Measurements from ENCODE around the gene ATG9A.
A peak's percentile ranks its signal among the peaks of the same experiment; 100 is the strongest.

Gene ATG9A

DNA sequence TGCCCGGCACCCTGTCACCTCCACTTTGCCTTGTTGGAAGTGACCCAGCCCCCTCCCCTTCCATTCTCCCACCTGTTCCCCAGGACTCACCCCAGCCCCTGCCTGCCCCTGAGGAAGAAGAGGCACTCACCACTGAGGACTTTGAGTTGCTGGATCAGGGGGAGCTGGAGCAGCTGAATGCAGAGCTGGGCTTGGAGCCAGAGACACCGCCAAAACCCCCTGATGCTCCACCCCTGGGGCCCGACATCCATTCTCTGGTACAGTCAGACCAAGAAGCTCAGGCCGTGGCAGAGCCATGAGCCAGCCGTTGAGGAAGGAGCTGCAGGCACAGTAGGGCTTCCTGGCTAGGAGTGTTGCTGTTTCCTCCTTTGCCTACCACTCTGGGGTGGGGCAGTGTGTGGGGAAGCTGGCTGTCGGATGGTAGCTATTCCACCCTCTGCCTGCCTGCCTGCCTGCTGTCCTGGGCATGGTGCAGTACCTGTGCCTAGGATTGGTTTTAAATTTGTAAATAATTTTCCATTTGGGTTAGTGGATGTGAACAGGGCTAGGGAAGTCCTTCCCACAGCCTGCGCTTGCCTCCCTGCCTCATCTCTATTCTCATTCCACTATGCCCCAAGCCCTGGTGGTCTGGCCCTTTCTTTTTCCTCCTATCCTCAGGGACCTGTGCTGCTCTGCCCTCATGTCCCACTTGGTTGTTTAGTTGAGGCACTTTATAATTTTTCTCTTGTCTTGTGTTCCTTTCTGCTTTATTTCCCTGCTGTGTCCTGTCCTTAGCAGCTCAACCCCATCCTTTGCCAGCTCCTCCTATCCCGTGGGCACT lies 46.9 kb downstream of the ATG9A start:
- H3K9me3 ChIP-seq (ENCODE audit: low read depth, low read length): no peaks in the 10 kb centered on the region
- H3K9ac ChIP-seq (ENCODE audit: insufficient read length): no peak overlapping the region
- H3K27ac ChIP-seq: no peak overlapping the region
- no peak for DNase-seq (ENCODE audit: low read depth, low spot score)
- peaks cover 41% of the 10 kb centered on the region for H3K36me3 ChIP-seq (ENCODE audit: insufficient read depth, low read length)
- TF ChIP-seq POLR2AphosphoS5 (IDR thresholded peaks at IDR 0.05; ENCODE audit: borderline replicate concordance, low read depth, low read length) (no peak), FOXP2 (optimal IDR thresholded peaks at IDR 0.05; ENCODE audit: control extremely low read depth, extremely low read length, insufficient read depth) (no peak), EZH2 (IDR thresholded peaks at IDR 0.05) (no peak)
- H3K4me3 ChIP-seq: no peak overlapping the region

DNA sequence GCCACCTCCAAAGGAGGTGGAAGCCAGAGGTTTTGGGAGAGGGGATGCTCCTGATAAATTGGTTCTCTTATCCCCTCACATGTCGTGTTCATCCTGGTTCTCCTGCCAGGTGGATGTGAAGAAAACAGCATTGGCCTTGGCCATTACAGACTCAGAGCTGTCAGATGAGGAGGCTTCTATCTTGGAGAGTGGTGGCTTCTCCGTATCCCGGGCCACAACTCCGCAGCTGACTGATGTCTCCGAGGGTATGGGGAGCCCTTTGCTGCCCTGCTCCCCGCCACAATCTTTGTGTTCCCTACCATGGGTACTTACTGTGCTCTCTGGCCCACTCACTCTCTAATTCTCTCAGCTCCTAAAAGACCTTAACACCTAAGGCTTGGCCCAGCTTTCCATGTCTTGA lies 47.9 kb downstream of the ATG9A start:
- DNase-seq (ENCODE audit: low read depth, low spot score): no peak
- no peak for TF ChIP-seq POLR2AphosphoS5 (IDR thresholded peaks at IDR 0.05; ENCODE audit: borderline replicate concordance, low read depth, low read length)
- TF ChIP-seq EZH2 (IDR thresholded peaks at IDR 0.05): no peak
- TF ChIP-seq FOXP2 (optimal IDR thresholded peaks at IDR 0.05; ENCODE audit: control extremely low read depth, extremely low read length, insufficient read depth): no peak
- Histone ChIP-seq H3K27ac (no peak overlapping the region), H3K9me3 (ENCODE audit: low read depth, low read length) (no peaks in the 10 kb centered on the region), H3K36me3 (ENCODE audit: insufficient read depth, low read length) (peaks cover 41% of the 10 kb centered on the region), H3K9ac (ENCODE audit: insufficient read length) (no peak overlapping the region), H3K4me3 (no peak overlapping the region)

DNA sequence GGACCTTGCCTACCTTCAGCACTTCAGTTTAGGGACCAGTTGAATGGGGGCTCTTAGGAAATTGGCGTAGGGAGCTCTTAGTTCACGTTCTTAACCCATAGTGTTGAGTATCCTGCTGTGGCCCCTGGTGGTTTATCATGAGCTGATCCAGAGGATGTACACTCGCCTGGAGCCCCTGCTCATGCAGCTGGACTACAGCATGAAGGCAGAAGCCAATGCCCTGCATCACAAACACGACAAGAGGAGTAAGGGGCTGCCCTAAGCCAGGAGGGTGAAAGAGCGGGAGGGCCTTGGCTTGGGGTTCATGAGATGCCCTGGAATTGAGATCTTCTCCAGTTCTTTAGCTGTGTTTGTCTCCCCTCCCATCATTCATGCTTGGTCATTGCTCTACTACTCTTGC lies 48.5 kb downstream of the ATG9A start:
- TF ChIP-seq POLR2AphosphoS5 (IDR thresholded peaks at IDR 0.05; ENCODE audit: borderline replicate concordance, low read depth, low read length) (no peak), FOXP2 (optimal IDR thresholded peaks at IDR 0.05; ENCODE audit: control extremely low read depth, extremely low read length, insufficient read depth) (no peak), EZH2 (IDR thresholded peaks at IDR 0.05) (no peak)
- no peak overlapping the region for H3K27ac ChIP-seq
- H3K36me3 ChIP-seq (ENCODE audit: insufficient read depth, low read length): peaks cover 41% of the 10 kb centered on the region
- H3K4me3 ChIP-seq: no peak overlapping the region
- DNase-seq (ENCODE audit: low read depth, low spot score): no peak
- H3K9me3 ChIP-seq (ENCODE audit: low read depth, low read length): no peaks in the 10 kb centered on the region
- no peak overlapping the region for H3K9ac ChIP-seq (ENCODE audit: insufficient read length)

DNA sequence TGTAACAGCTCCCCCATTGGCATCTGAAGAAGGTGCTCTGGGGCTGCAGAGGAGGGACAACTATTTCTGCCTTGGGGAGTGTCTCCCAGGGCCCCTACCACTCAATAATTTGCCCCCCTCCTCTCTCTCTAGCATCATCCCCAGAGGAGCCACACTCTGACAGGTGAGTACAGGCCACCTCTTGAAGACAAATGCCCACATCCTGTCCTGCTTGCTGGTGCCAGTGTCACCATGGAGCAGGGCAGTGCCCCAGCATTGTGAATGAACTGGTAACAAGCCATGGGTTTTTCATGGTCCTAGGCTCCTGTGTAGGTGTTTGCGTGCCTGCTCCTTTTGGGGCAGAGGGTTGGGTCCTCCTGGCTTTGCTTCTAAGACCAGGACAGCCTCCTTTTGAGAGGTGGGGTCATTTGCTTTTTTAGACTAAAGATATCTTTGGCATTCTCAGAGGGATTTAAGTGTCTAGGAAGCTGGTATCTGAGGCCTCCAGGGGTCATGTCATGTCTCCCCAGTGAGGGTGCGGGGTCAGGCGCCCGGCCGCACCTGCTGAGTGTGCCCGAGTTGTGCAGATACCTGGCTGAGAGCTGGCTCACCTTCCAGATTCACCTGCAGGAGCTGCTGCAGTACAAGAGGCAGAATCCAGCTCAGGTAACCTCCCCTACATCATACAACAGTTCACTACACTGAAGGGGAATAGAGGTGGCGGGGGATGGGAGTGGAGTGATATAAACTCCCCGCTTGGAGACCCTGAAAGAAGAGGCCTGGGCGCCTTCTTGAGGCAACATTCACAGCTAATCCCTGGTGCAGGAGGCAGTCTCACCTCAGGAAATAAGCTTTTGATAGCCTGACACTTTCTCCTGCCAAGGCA lies 49.6 kb downstream of the ATG9A start:
- Histone ChIP-seq H3K4me3 (no peak overlapping the region), H3K27ac (no peak overlapping the region), H3K36me3 (ENCODE audit: insufficient read depth, low read length) (peaks cover 42% of the 10 kb centered on the region), H3K9me3 (ENCODE audit: low read depth, low read length) (no peaks in the 10 kb centered on the region), H3K9ac (ENCODE audit: insufficient read length) (no peak overlapping the region)
- DNase-seq (ENCODE audit: low read depth, low spot score): no peak
- no peak for TF ChIP-seq POLR2AphosphoS5 (IDR thresholded peaks at IDR 0.05; ENCODE audit: borderline replicate concordance, low read depth, low read length)
- TF ChIP-seq EZH2 (IDR thresholded peaks at IDR 0.05): no peak
- TF ChIP-seq FOXP2 (optimal IDR thresholded peaks at IDR 0.05; ENCODE audit: control extremely low read depth, extremely low read length, insufficient read depth): no peak

DNA sequence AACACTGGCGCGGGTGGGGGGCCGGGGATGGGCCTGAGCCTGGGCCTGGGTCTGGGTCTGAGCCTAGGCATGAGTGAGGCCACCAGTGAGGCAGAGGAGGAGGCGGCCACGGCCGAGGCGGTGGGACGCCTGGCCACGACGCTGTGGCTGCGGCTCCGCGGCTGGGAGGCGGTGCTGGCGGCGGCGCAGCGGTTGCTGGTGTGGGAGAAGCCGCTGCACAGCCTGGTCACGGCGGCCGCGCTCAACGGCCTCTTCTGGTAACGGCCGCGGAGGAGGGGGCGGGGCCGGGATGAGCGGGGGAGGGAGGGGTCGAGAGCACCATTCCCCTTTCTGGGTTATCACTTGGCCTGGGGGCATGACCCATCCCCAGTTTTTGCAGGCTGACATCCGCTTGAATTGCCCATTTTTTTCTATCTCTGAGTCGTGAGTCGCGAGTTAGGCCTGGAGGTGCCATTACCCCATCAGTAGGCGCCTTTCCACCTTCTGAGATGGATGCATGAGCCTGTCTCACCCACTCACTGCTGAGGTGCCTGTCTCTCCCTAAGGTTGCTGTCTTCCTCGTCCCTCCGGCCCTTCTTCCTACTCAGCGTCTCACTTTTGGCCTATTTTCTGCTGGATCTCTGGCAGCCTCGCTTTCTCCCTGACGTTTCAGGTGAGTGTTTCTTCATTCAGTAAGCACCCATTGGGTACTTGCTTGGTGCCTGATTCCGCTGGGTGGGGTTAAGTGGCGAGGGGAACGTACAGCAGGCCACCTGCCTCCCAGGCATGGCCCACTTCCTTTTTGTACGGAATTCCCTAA lies 50.9 kb downstream of the ATG9A start:
- no peaks in the 10 kb centered on the region for H3K9me3 ChIP-seq (ENCODE audit: low read depth, low read length)
- H3K9ac ChIP-seq (ENCODE audit: insufficient read length): peak overlapping the region; percentile 82
- DNase-seq (ENCODE audit: low read depth, low spot score): no peak
- H3K4me3 ChIP-seq: peak overlapping the region; percentile 90
- peaks cover 41% of the 10 kb centered on the region for H3K36me3 ChIP-seq (ENCODE audit: insufficient read depth, low read length)
- TF ChIP-seq EZH2 (IDR thresholded peaks at IDR 0.05) (no peak), FOXP2 (optimal IDR thresholded peaks at IDR 0.05; ENCODE audit: control extremely low read depth, extremely low read length, insufficient read depth) (no peak), POLR2AphosphoS5 (IDR thresholded peaks at IDR 0.05; ENCODE audit: borderline replicate concordance, low read depth, low read length) (no peak)
- 0 out of 2 replicates have a peak overlapping the region, but pooled peaks have one; percentile 31 for H3K27ac ChIP-seq

DNA sequence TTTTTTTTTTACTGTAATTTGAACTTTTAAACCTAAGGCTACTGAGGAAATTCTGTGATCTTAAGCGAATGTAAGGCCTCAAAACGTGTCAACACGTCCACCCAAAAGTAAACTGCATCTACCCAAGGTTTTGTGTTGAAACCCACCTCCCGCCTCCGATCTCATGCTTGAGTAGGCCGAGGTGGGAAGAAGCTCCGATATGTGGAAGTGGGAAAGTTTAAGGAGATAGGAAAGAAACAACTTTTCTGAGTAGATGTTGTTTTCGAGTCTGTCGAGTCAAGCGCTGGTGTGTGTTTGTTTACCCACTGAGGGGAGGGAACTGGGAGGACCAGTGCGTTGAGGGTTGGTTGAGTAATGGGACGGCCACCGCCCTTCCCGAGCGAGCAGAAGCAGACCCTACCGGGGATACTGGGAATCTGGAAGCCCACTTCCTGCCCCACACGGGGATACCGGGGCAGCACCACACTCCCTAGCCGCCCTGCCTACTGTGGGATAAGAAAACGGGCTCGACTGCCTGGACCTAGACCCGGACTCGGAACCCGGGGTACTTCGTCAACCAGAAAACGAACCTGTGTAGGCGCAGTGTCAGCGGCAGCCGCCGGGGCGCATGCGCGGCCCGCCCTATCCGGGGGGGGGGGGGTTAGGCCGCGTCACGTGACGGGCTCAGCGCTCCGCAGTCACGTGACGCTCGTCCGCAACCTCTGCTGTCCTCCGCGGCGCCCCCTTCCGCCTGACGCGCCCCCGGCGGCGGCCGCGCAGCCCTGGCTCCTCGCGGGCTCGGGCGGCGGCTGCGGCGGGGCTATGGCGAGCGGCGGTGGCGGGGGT lies 51.7 kb downstream of the ATG9A start, which contains the start of gene RETREG2:
TSS of gene RETREG2 (plus strand) at position 724 of the 825 bp plus-strand sequence. CDS start at position 802, 78 bp downstream.
- no peak for DNase-seq (ENCODE audit: low read depth, low spot score)
- Histone ChIP-seq H3K4me3 (peak within 1 kb of the TSS; percentile 90), H3K9ac (ENCODE audit: insufficient read length) (peak within 1 kb of the TSS; percentile 84), H3K36me3 (ENCODE audit: insufficient read depth, low read length) (peaks cover 34% of the 10 kb centered on the region), H3K27ac (peak within 1 kb of the TSS; percentile 88), H3K9me3 (ENCODE audit: low read depth, low read length) (no peaks in the 10 kb centered on the region)
- TF ChIP-seq EZH2 (IDR thresholded peaks at IDR 0.05): no peak
- peak; percentile 72 for TF ChIP-seq FOXP2 (optimal IDR thresholded peaks at IDR 0.05; ENCODE audit: control extremely low read depth, extremely low read length, insufficient read depth)
- TF ChIP-seq POLR2AphosphoS5 (IDR thresholded peaks at IDR 0.05; ENCODE audit: borderline replicate concordance, low read depth, low read length): peak; percentile 96

Measured in SK-N-MC (cell line).